ENCODE results near the gene TACR1. TPM values are rescaled to one million over a fixed set of nuclear protein-coding genes. Genes with fewer than 3 reads are reported as not detected.
"Not testable (repeated sequence)": the region's sequence is repeated elsewhere in the genome, so short reads cannot be mapped to it uniquely, and the experiment has no call there.

TACR1 gene
- total RNA-seq, 2 experiments from 2014 or later: not detected

- H3K27me3 Mint-ChIP-seq: peaks cover 4% of the 10 kb centered on the region
- H3K4me1 Mint-ChIP-seq: no peaks in the 10 kb centered on the region
- DNase-seq (no peak), ATAC-seq (ENCODE audit: low read depth) (no peak)
- no peaks in the 10 kb centered on the region for H3K36me3 Mint-ChIP-seq
- POLR2A ChIA-PET: no interaction called here
- no peaks in the 10 kb centered on the region for H3K9me3 Mint-ChIP-seq
- H3K27ac Mint-ChIP-seq: no peak overlapping the region
- no peak overlapping the region for H3K4me3 Mint-ChIP-seq
Observed at GRCh38 chr2:75180476-75180875, 18.8 kb downstream of the TACR1 start.

GRCh38 chr2:75177427-75177826 is 21.9 kb downstream of the TACR1 start:
- POLR2A ChIA-PET: no interaction called here
- Mint-ChIP-seq H3K36me3 (no peaks in the 10 kb centered on the region), H3K27me3 (no peaks in the 10 kb centered on the region), H3K4me3 (no peak overlapping the region), H3K9me3 (no peaks in the 10 kb centered on the region), H3K4me1 (no peaks in the 10 kb centered on the region), H3K27ac (no peak overlapping the region)
- DNase-seq (no peak), ATAC-seq (ENCODE audit: low read depth) (no peak)

GRCh38 chr2:75175456-75175855 is 23.9 kb downstream of the TACR1 start:
- H3K9me3 Mint-ChIP-seq: no peaks in the 10 kb centered on the region
- no peak overlapping the region for H3K27ac Mint-ChIP-seq
- DNase-seq (no peak), ATAC-seq (ENCODE audit: low read depth) (no peak)
- no peak overlapping the region for H3K4me3 Mint-ChIP-seq
- H3K36me3 Mint-ChIP-seq: no peaks in the 10 kb centered on the region
- no peaks in the 10 kb centered on the region for H3K27me3 Mint-ChIP-seq
- H3K4me1 Mint-ChIP-seq: no peaks in the 10 kb centered on the region
- POLR2A ChIA-PET: no interaction called here

- DNase-seq (no peak), ATAC-seq (ENCODE audit: low read depth) (no peak)
- H3K4me3 Mint-ChIP-seq: no peak overlapping the region
- H3K27ac Mint-ChIP-seq: no peak overlapping the region
- no peaks in the 10 kb centered on the region for H3K4me1 Mint-ChIP-seq
- no peaks in the 10 kb centered on the region for H3K27me3 Mint-ChIP-seq
- POLR2A ChIA-PET: no interaction called here
- no peaks in the 10 kb centered on the region for H3K36me3 Mint-ChIP-seq
- no peaks in the 10 kb centered on the region for H3K9me3 Mint-ChIP-seq
Observed at GRCh38 chr2:75174981-75175380, 24.3 kb downstream of the TACR1 start.

- DNase-seq: no peak
- Mint-ChIP-seq H3K36me3 (no peaks in the 10 kb centered on the region), H3K4me3 (no peak overlapping the region), H3K4me1 (no peaks in the 10 kb centered on the region), H3K27me3 (no peaks in the 10 kb centered on the region), H3K27ac (no peak overlapping the region), H3K9me3 (no peaks in the 10 kb centered on the region)
- POLR2A ChIA-PET: no interaction called here
- no peak for ATAC-seq (ENCODE audit: low read depth)
Observed at GRCh38 chr2:75174519-75174918, 24.8 kb downstream of the TACR1 start.

GRCh38 chr2:75173740-75174139 is 25.6 kb downstream of the TACR1 start:
- no peaks in the 10 kb centered on the region for H3K36me3 Mint-ChIP-seq
- H3K4me3 Mint-ChIP-seq: no peak overlapping the region
- no peaks in the 10 kb centered on the region for H3K4me1 Mint-ChIP-seq
- H3K9me3 Mint-ChIP-seq: no peaks in the 10 kb centered on the region
- no peak overlapping the region for H3K27ac Mint-ChIP-seq
- POLR2A ChIA-PET: no interaction called here
- DNase-seq (no peak), ATAC-seq (ENCODE audit: low read depth) (no peak)
- H3K27me3 Mint-ChIP-seq: no peaks in the 10 kb centered on the region

GRCh38 chr2:75171423-75171822 is 27.9 kb downstream of the TACR1 start:
- POLR2A ChIA-PET, H3K36me3 Mint-ChIP-seq, H3K9me3 Mint-ChIP-seq: not testable (repeated sequence)

GRCh38 chr2:75170889-75171288 is 28.4 kb downstream of the TACR1 start:
- Mint-ChIP-seq H3K4me1 (no peaks in the 10 kb centered on the region), H3K36me3 (no peaks in the 10 kb centered on the region), H3K27ac (no peak overlapping the region), H3K9me3 (no peaks in the 10 kb centered on the region), H3K27me3 (no peaks in the 10 kb centered on the region), H3K4me3 (no peak overlapping the region)
- no peak for ATAC-seq (ENCODE audit: low read depth)
- POLR2A ChIA-PET: no interaction called here
- no peak for DNase-seq

More at GRCh38 chr2:75171423-75171822, 27.9 kb downstream of the TACR1 start:
- not testable (repeated sequence) for H3K4me3 Mint-ChIP-seq; H3K27me3 Mint-ChIP-seq; H3K27ac Mint-ChIP-seq; ATAC-seq (ENCODE audit: low read depth); DNase-seq; H3K4me1 Mint-ChIP-seq

GRCh38 chr2:75168186-75168585 is 31.1 kb downstream of the TACR1 start:
- Mint-ChIP-seq H3K27ac (no peak overlapping the region), H3K9me3 (no peaks in the 10 kb centered on the region), H3K36me3 (no peaks in the 10 kb centered on the region), H3K4me3 (no peak overlapping the region), H3K4me1 (no peaks in the 10 kb centered on the region), H3K27me3 (no peaks in the 10 kb centered on the region)
- ATAC-seq (ENCODE audit: low read depth): no peak
- DNase-seq: no peak
- POLR2A ChIA-PET: no interaction called here

GRCh38 chr2:75166491-75166890 is 32.8 kb downstream of the TACR1 start:
- Mint-ChIP-seq H3K27me3 (no peaks in the 10 kb centered on the region), H3K4me3 (no peak overlapping the region), H3K36me3 (no peaks in the 10 kb centered on the region), H3K27ac (no peak overlapping the region), H3K9me3 (no peaks in the 10 kb centered on the region), H3K4me1 (no peaks in the 10 kb centered on the region)
- POLR2A ChIA-PET: no interaction called here
- ATAC-seq (ENCODE audit: low read depth) (no peak), DNase-seq (no peak)

- Mint-ChIP-seq H3K36me3 (no peaks in the 10 kb centered on the region), H3K4me3 (no peak overlapping the region), H3K27ac (no peak overlapping the region), H3K27me3 (no peaks in the 10 kb centered on the region), H3K9me3 (no peaks in the 10 kb centered on the region), H3K4me1 (no peaks in the 10 kb centered on the region)
- no peak for DNase-seq
- POLR2A ChIA-PET: no interaction called here
- no peak for ATAC-seq (ENCODE audit: low read depth)
Observed at GRCh38 chr2:75162897-75163296, 36.4 kb downstream of the TACR1 start.

- POLR2A ChIA-PET: no interaction called here
- no peaks in the 10 kb centered on the region for H3K36me3 Mint-ChIP-seq
- no peaks in the 10 kb centered on the region for H3K4me1 Mint-ChIP-seq
- H3K4me3 Mint-ChIP-seq: no peak overlapping the region
- H3K9me3 Mint-ChIP-seq: no peaks in the 10 kb centered on the region
- no peak for DNase-seq
- no peak for ATAC-seq (ENCODE audit: low read depth)
- no peak overlapping the region for H3K27ac Mint-ChIP-seq
- no peaks in the 10 kb centered on the region for H3K27me3 Mint-ChIP-seq
Observed at GRCh38 chr2:75162259-75162658, 37.1 kb downstream of the TACR1 start.

GRCh38 chr2:75157435-75157834 is 41.9 kb downstream of the TACR1 start:
- H3K36me3 Mint-ChIP-seq: no peaks in the 10 kb centered on the region
- no peak overlapping the region for H3K4me3 Mint-ChIP-seq
- DNase-seq (no peak), ATAC-seq (ENCODE audit: low read depth) (no peak)
- no peaks in the 10 kb centered on the region for H3K9me3 Mint-ChIP-seq
- no peaks in the 10 kb centered on the region for H3K27me3 Mint-ChIP-seq
- H3K27ac Mint-ChIP-seq: no peak overlapping the region
- H3K4me1 Mint-ChIP-seq: no peaks in the 10 kb centered on the region
- POLR2A ChIA-PET: no interaction called here

GRCh38 chr2:75155115-75155514 is 44.2 kb downstream of the TACR1 start:
- no peaks in the 10 kb centered on the region for H3K36me3 Mint-ChIP-seq
- POLR2A ChIA-PET: no interaction called here
- no peaks in the 10 kb centered on the region for H3K27me3 Mint-ChIP-seq
- H3K4me1 Mint-ChIP-seq: no peaks in the 10 kb centered on the region
- H3K27ac Mint-ChIP-seq: no peak overlapping the region
- H3K4me3 Mint-ChIP-seq: no peak overlapping the region
- ATAC-seq (ENCODE audit: low read depth): no peak
- H3K9me3 Mint-ChIP-seq: no peaks in the 10 kb centered on the region
- no peak for DNase-seq

- Mint-ChIP-seq H3K4me1 (no peaks in the 10 kb centered on the region), H3K36me3 (no peaks in the 10 kb centered on the region), H3K27me3 (no peaks in the 10 kb centered on the region), H3K27ac (no peak overlapping the region), H3K4me3 (no peak overlapping the region), H3K9me3 (no peaks in the 10 kb centered on the region)
- ATAC-seq (ENCODE audit: low read depth): no peak
- DNase-seq: no peak
- POLR2A ChIA-PET: no interaction called here
Observed at GRCh38 chr2:75153221-75153620, 46.1 kb downstream of the TACR1 start.
